Measurements from ENCODE around the gene SKIC8. TPM values are rescaled to one million over a fixed set of nuclear protein-coding genes. Genes with fewer than 3 reads are reported as not detected.
A peak's percentile ranks its signal among the peaks of the same experiment; 100 is the strongest.

Gene SKIC8
- total RNA-seq, 3 donors from 2014 or later, result 35.4 to 41.7 (median 37.6) TPM

- ATAC-seq (peak; percentile 72), DNase-seq (peak; percentile 66 to 79 (median 78))
- no peak for TF ChIP-seq CTCF (IDR thresholded peaks at IDR 0.05)
- Histone ChIP-seq H3K4me3 (peak within 1 kb of the TSS; percentile 42), H3K36me3 (ENCODE audit: low read depth) (no peaks in the 10 kb centered on the region), H3K9me3 (no peaks in the 10 kb centered on the region), H3K4me1 (ENCODE audit: low read depth) (peaks cover 12% of the 10 kb centered on the region)
- intact Hi-C loops (cut with DNase I, micrococcal nuclease), result no loop called here
Observed at GRCh38 chr15:78264304-78265136, 34.9 kb downstream of the SKIC8 start, which contains the start of gene DNAJA4. Gene DNAJA4 (plus strand): TSS chr15:78264562. CDS start chr15:78264764, 202 bp downstream.

- peak; percentile 94 for ATAC-seq
- peak; percentile 82 to 86 (median 84) for DNase-seq
- H3K4me1 ChIP-seq (ENCODE audit: low read depth), result peaks cover 12% of the 10 kb centered on the region
- H3K9me3 ChIP-seq, result no peaks in the 10 kb centered on the region
- no peak for TF ChIP-seq CTCF (IDR thresholded peaks at IDR 0.05)
- peak overlapping the region; percentile 42 for H3K4me3 ChIP-seq
- H3K36me3 ChIP-seq (ENCODE audit: low read depth), result no peaks in the 10 kb centered on the region
- intact Hi-C loops (cut with DNase I, micrococcal nuclease), result no loop called here
Observed at GRCh38 chr15:78263907-78264303, 35.5 kb downstream of the SKIC8 start.

GRCh38 chr15:78263351-78263781 lies 36.0 kb downstream of the SKIC8 start:
- no peaks in the 10 kb centered on the region for H3K36me3 ChIP-seq (ENCODE audit: low read depth)
- H3K9me3 ChIP-seq, result no peaks in the 10 kb centered on the region
- intact Hi-C loops (cut with DNase I, micrococcal nuclease), result no loop called here
- ATAC-seq, result no peak
- no peak overlapping the region for H3K4me3 ChIP-seq
- DNase-seq, result peak in 1 of 3 donors; percentile 42
- peaks cover 12% of the 10 kb centered on the region for H3K4me1 ChIP-seq (ENCODE audit: low read depth)
- no peak for TF ChIP-seq CTCF (IDR thresholded peaks at IDR 0.05)

DNA sequence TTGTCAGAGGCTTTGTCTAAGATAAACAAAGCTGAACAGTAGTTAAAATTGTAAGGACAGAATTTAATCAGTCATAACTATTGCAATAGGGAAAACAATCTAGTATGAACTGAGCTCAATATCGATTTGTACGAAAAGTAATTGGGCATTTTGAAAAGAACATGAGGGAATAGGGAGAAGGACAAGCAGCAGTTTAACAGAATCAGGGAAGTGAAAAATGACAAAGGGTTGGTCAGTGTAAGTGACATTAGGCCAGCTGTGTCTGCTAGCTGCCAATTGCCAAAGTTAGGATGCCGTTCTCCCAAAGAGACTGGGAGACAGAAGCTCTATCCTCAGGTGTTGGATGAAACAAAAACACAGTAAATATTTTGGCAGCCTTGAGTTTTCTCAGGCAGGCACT lies 38.3 kb downstream of the SKIC8 start:
- Histone ChIP-seq H3K9me3 (no peaks in the 10 kb centered on the region), H3K4me3 (no peak overlapping the region), H3K36me3 (ENCODE audit: low read depth) (no peaks in the 10 kb centered on the region), H3K4me1 (ENCODE audit: low read depth) (peaks cover 12% of the 10 kb centered on the region)
- DNase-seq (no peak), ATAC-seq (no peak)
- intact Hi-C loops (cut with DNase I, micrococcal nuclease), result no loop called here
- TF ChIP-seq CTCF (IDR thresholded peaks at IDR 0.05), result no peak

DNA sequence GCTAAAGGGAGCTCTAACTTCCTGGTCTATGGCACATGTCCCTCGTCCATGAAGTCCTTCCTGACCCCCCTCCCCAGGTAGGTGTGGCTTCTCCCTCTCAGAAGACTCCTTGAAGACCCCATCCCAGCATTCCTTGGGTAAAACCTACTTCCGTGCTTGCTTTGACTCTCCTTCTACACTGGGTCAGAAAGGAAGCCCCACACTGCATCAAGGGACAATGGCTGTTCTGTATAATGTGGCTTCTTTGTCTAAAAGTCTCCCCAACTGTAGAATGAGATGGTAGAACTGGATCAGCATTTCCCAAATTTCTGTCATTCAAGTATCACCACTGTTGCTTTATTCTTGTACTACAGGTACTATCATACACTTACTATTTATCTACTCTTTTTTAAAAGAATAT lies 38.9 kb downstream of the SKIC8 start:
- TF ChIP-seq CTCF (IDR thresholded peaks at IDR 0.05), result no peak
- intact Hi-C loops (cut with DNase I, micrococcal nuclease), result no loop called here
- no peak for DNase-seq
- Histone ChIP-seq H3K36me3 (ENCODE audit: low read depth) (no peaks in the 10 kb centered on the region), H3K9me3 (no peaks in the 10 kb centered on the region), H3K4me3 (no peak overlapping the region), H3K4me1 (ENCODE audit: low read depth) (peaks cover 7% of the 10 kb centered on the region)
- ATAC-seq, result no peak
